HepG2 (cell line): ENCODE results near the gene FOXK2. TPM values are rescaled to one million over a fixed set of nuclear protein-coding genes. Genes with fewer than 3 reads are reported as not detected.

Experiments
- CCAR2 ChIP-seq: fragments of 200-400 bp; formaldehyde crosslinking; optimal IDR thresholded peaks from 2 replicates; pipeline ENCODE3; 2018; ENCODE audit warnings: low read depth, mild to moderate bottlenecking, low read length, moderate library complexity
- DNMT3B ChIP-seq: conservative IDR thresholded peaks from 2 replicates; pipeline ENCODE4 v1.6.1; 2016; ENCODE audit warnings: missing biosample characterization, control low read depth
- GMEB1 ChIP-seq: sonication (generic); formaldehyde crosslinking; IDR thresholded peaks from 2 replicates; pipeline ENCODE4 v1.5.1; 2020; ENCODE audit warnings: missing genetic modification reagents, mild to moderate bottlenecking, borderline replicate concordance
- HDAC2 ChIP-seq: sonication (generic); formaldehyde crosslinking; IDR thresholded peaks from 2 replicates; pipeline ENCODE4 v1.4.0; 2020; ENCODE audit warnings: missing genetic modification reagents
- HNF4A ChIP-seq: sonication (generic); formaldehyde crosslinking; IDR thresholded peaks from 2 replicates; pipeline ENCODE4 v1.4.0; 2020; ENCODE audit warnings: missing genetic modification reagents
- MNT ChIP-seq: fragments of 450-650 bp; IDR thresholded peaks from 2 replicates; pipeline ENCODE4 v1.6.1; 2016
- NR3C1 ChIP-seq: sonication (generic); formaldehyde crosslinking; IDR thresholded peaks from 2 replicates; pipeline ENCODE4 v1.4.0; 2020; ENCODE audit warnings: missing genetic modification reagents
- PRDM15 ChIP-seq: sonication (generic); formaldehyde crosslinking; IDR thresholded peaks from 2 replicates; pipeline ENCODE4 v1.4.0; 2020; ENCODE audit warnings: missing genetic modification reagents
- RXRA ChIP-seq: sonication (generic); formaldehyde crosslinking; IDR thresholded peaks from 2 replicates; pipeline ENCODE4 v1.5.1; 2020; ENCODE audit warnings: missing genetic modification reagents
- YEATS4 ChIP-seq: sonication (generic); formaldehyde crosslinking; IDR thresholded peaks from 2 replicates; pipeline ENCODE4 v1.4.0; 2020; ENCODE audit warnings: missing genetic modification reagents, borderline replicate concordance
- ZBTB26 ChIP-seq: IDR thresholded peaks from 2 replicates; pipeline ENCODE4 v1.6.1; 2016; ENCODE audit warnings: missing compliant biosample characterization, missing genetic modification reagents, borderline replicate concordance
- ZNF232 ChIP-seq: sonication (generic); formaldehyde crosslinking; IDR thresholded peaks from 2 replicates; pipeline ENCODE4 v1.4.0; 2020; ENCODE audit warnings: missing genetic modification reagents, borderline replicate concordance
- ZNF274 ChIP-seq: sonication (generic); formaldehyde crosslinking; IDR thresholded peaks from 2 replicates; pipeline ENCODE4 v1.5.1; 2020; ENCODE audit warnings: mild to moderate bottlenecking, missing genetic modification reagents
- ZNF569 ChIP-seq: sonication (generic); formaldehyde crosslinking; IDR thresholded peaks from 2 replicates; pipeline ENCODE4 v1.5.0; 2020; ENCODE audit warnings: mild to moderate bottlenecking, missing genetic modification reagents, moderate library complexity, borderline replicate concordance
- ZNF597 ChIP-seq: sonication (generic); formaldehyde crosslinking; IDR thresholded peaks from 2 replicates; pipeline ENCODE4 v1.5.0; 2020; ENCODE audit warnings: missing genetic modification reagents
- ZNF737 ChIP-seq: sonication (generic); formaldehyde crosslinking; IDR thresholded peaks from 2 replicates; pipeline ENCODE4 v1.5.0; 2020; ENCODE audit warnings: missing genetic modification reagents, mild to moderate bottlenecking, borderline replicate concordance
- ZNF766 ChIP-seq: sonication (generic); formaldehyde crosslinking; IDR thresholded peaks from 2 replicates; pipeline ENCODE4 v1.5.0; 2020; ENCODE audit warnings: missing genetic modification reagents, borderline replicate concordance
- ZNF792 ChIP-seq: IDR thresholded peaks from 2 replicates; pipeline ENCODE4 v1.6.1; 2016
- polyA plus RNA-seq, 8 experiments: library from polyadenylated mRNA; depleted of rRNA in 3 of 8; stranded (reverse) in 7 of 8; unstranded in 1 of 8; fragments of >200 nt; fragmentation: Illumina TruSeq in 4 of 8; extraction: Trizol in 4 of 8; gene quantifications; 2 replicates each; pipeline versions ENCODE4 v1.2.1 to v1.2.3, GENCODE V29; 2011 to 2016; ENCODE audit warnings: low read depth in 4 of 8, missing spikeins in 1 of 8, mixed read lengths in 1 of 8; ENCODE audit not compliant: insufficient read depth in 1 of 8
- total RNA-seq, 5 experiments: library from RNA; depleted of rRNA; stranded (reverse); fragments of >200 nt; fragmentation: Illumina TruSeq; extraction: Trizol; gene quantifications; 2 replicates each; pipeline ENCODE4 v1.2.3, GENCODE V29; 2016; ENCODE audit warnings: low read depth in 1 of 5
- TF ChIP-seq, protein P1 (sequence below): sonication (generic); formaldehyde crosslinking; IDR thresholded peaks from 2 replicates; pipeline ENCODE4 v1.4.0; 2020; ENCODE audit warnings: missing genetic modification reagents

Gene FOXK2
- total and polyA plus RNA-seq, 2 of the 13 experiments (the other 11 are each of a cell fraction or from before 2014, with no cell fraction given), result 67.1 to 67.2 TPM

- TF ChIP-seq YEATS4 (peak; percentile 78), GMEB1 (CRISPR knock-in tag) (peak; percentile 97), DNMT3B (CRISPR knock-in tag) (no peak), CCAR2 (no peak), ZNF737 (no peak), ZNF232 (no peak), HDAC2 (CRISPR knock-in tag) (peak; percentile 49), ZNF792 (no peak; the same call in 1 of the 2 replicates), HNF4A (CRISPR knock-in tag) (no peak), RXRA (CRISPR knock-in tag) (peak; percentile 74), ZNF569 (CRISPR knock-in tag) (no peak), NR3C1 (CRISPR knock-in tag) (no peak), MNT (peak; percentile 24), ZNF597 (no peak), ZBTB26 (no peak), PRDM15 (CRISPR knock-in tag) (peak; percentile 98), ZNF274 (CRISPR knock-in tag) (0 out of 2 replicates have a peak, but pooled peaks have one; percentile 77), ZNF766 (CRISPR knock-in tag) (peak; percentile 83; the same call in 1 of the 2 replicates)
- TF ChIP-seq, protein P1, sequence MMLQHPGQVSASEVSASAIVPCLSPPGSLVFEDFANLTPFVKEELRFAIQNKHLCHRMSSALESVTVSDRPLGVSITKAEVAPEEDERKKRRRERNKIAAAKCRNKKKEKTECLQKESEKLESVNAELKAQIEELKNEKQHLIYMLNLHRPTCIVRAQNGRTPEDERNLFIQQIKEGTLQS, result no peak
These were observed at the start of gene FOXK2 (continued) for GRCh38 chr17:82518826-82519810.
